Measurements from ENCODE around the gene COG7. TPM values are rescaled to one million over a fixed set of nuclear protein-coding genes. Genes with fewer than 3 reads are reported as not detected.
"Not testable (repeated sequence)": the region's sequence is repeated elsewhere in the genome, so short reads cannot be mapped to it uniquely, and the experiment has no call there.

The COG7 gene
- total RNA-seq, 2 donors from 2014 or later: 19.5 to 43.5 TPM

- Histone ChIP-seq H3K4me3 (no peak overlapping the region), H3K4me1 (peaks cover 10% of the 10 kb centered on the region), H3K9me3 (no peaks in the 10 kb centered on the region), H3K27ac (peak overlapping the region in 2 of 4 donors; percentile 36 to 55), H3K27me3 (no peaks in the 10 kb centered on the region), H3K36me3 (replicated peaks in 1 of 2; ENCODE audit: insufficient read depth in 1 of 2, low read depth in 2 of 2) (peaks cover 11 to 31% of the 10 kb centered on the region in 2 donors)
- 57 to 61% methylated on average over 3 to 6 of the region's 6 CpGs for WGBS, 2 donors
- DNase-seq (peak; percentile 39 to 71 (median 50)), ATAC-seq (peak; percentile 83)
- no peak for TF ChIP-seq POLR2A (IDR thresholded peaks at IDR 0.05)
- intact Hi-C loops (cut with DNase I): no loop called here
Observed at GRCh38 chr16:23469814-23470213, 16.8 kb upstream of the COG7 start.

- Histone ChIP-seq H3K27ac (no peak overlapping the region), H3K9me3 (no peaks in the 10 kb centered on the region), H3K4me1 (peaks cover 24% of the 10 kb centered on the region), H3K4me3 (no peak overlapping the region), H3K27me3 (no peaks in the 10 kb centered on the region), H3K36me3 (replicated peaks in 1 of 2; ENCODE audit: insufficient read depth in 1 of 2, low read depth in 2 of 2) (peaks cover 11 to 13% of the 10 kb centered on the region in 2 donors)
- no peak for DNase-seq
- intact Hi-C loops (cut with DNase I): no loop called here
- 83% methylated on average over 4 of the region's 4 CpGs for WGBS, 2 donors
- TF ChIP-seq POLR2A (IDR thresholded peaks at IDR 0.05): no peak
- no peak for TF ChIP-seq CTCF (IDR thresholded peaks at IDR 0.05)
- no peak for ATAC-seq
Observed at GRCh38 chr16:23466162-23466885, 13.3 kb upstream of the COG7 start.

GRCh38 chr16:23465179-23465578 lies 12.2 kb upstream of the COG7 start:
- Histone ChIP-seq H3K27ac (no peak overlapping the region), H3K4me1 (peaks cover 21% of the 10 kb centered on the region), H3K9me3 (no peaks in the 10 kb centered on the region), H3K4me3 (no peak overlapping the region), H3K36me3 (replicated peaks in 1 of 2; ENCODE audit: insufficient read depth in 1 of 2, low read depth in 2 of 2) (peaks cover 11 to 13% of the 10 kb centered on the region in 2 donors), H3K27me3 (no peaks in the 10 kb centered on the region)
- ATAC-seq (no peak), DNase-seq (no peak)
- no peak for TF ChIP-seq CTCF (IDR thresholded peaks at IDR 0.05)
- TF ChIP-seq POLR2A (IDR thresholded peaks at IDR 0.05): no peak
- 100% methylated on average over 1 to 2 of the region's 2 CpGs for WGBS, 2 donors
- intact Hi-C loops (cut with DNase I): no loop called here

GRCh38 chr16:23464196-23464595 lies 11.2 kb upstream of the COG7 start:
- intact Hi-C loops (cut with DNase I): no loop called here
- no peak for ATAC-seq
- H3K4me1 ChIP-seq: peaks cover 13% of the 10 kb centered on the region
- WGBS, 2 donors: 54 to 94% methylated on average over 1 of the region's 1 CpG
- H3K36me3 ChIP-seq (replicated peaks in 1 of 2; ENCODE audit: insufficient read depth in 1 of 2, low read depth in 2 of 2): peaks cover 11 to 13% of the 10 kb centered on the region in 2 donors
- no peak overlapping the region for H3K4me3 ChIP-seq
- no peaks in the 10 kb centered on the region for H3K27me3 ChIP-seq
- DNase-seq: no peak
- TF ChIP-seq POLR2A (IDR thresholded peaks at IDR 0.05): no peak
- no peak for TF ChIP-seq CTCF (IDR thresholded peaks at IDR 0.05)
- H3K9me3 ChIP-seq: no peaks in the 10 kb centered on the region
- H3K27ac ChIP-seq: no peak overlapping the region

- peak overlapping the region in 2 of 4 donors; percentile 5 to 45 for H3K27ac ChIP-seq
- 30 to 43% methylated on average over 6 of the region's 6 CpGs for WGBS, 2 donors
- H3K4me3 ChIP-seq; intact Hi-C loops (cut with DNase I); H3K9me3 ChIP-seq; H3K36me3 ChIP-seq (replicated peaks in 1 of 2; ENCODE audit: insufficient read depth in 1 of 2, low read depth in 2 of 2); H3K27me3 ChIP-seq: not testable (repeated sequence)
- DNase-seq: peak; percentile 86 to 93 (median 87)
- peak; percentile 82 for ATAC-seq
- peaks cover 13% of the 10 kb centered on the region for H3K4me1 ChIP-seq
Observed at GRCh38 chr16:23462994-23463393, 10.0 kb upstream of the COG7 start.

Measured in body of pancreas (tissue), 4 donors.